K562 (cell line): ENCODE data around the gene NDUFB3. TPM values are rescaled to one million over a fixed set of nuclear protein-coding genes. Genes with fewer than 3 reads are reported as not detected.

ENCODE experiments used
- ARID2 ChIP-seq: fragments of 450-650 bp; IDR thresholded peaks from 2 replicates; pipeline ENCODE4 v1.6.1; 2017; ENCODE audit warnings: antibody characterized with exemption, mild to moderate bottlenecking
- CBX5 ChIP-seq: IDR thresholded peaks from 2 replicates; pipeline ENCODE4 v1.6.1; 2014; ENCODE audit warnings: low read depth, borderline replicate concordance
- GTF2F1 ChIP-seq: IDR thresholded peaks from 2 replicates; pipeline ENCODE4 v1.6.1; 2011; ENCODE audit warnings: low read depth, low read length, improper control_type of control experiment
- KLF10 ChIP-seq: fragments of 250-450 bp; sonication (Bioruptor Pico); IDR thresholded peaks from 2 replicates; pipeline ENCODE4 v1.6.1; 2021; ENCODE audit warnings: matching md5 sums
- KLF6 ChIP-seq: fragments of 250-450 bp; sonication (Bioruptor Pico); IDR thresholded peaks from 2 replicates; pipeline ENCODE4 v1.4.0; 2020; ENCODE audit warnings: mild to moderate bottlenecking, moderate library complexity, borderline replicate concordance
- L3MBTL2 ChIP-seq: fragments of 450-650 bp; IDR thresholded peaks from 2 replicates; pipeline ENCODE4 v1.6.1; 2016; ENCODE audit warnings: mild to moderate bottlenecking, moderate library complexity
- NR2F6 ChIP-seq: fragments of 450-650 bp; formaldehyde crosslinking; IDR thresholded peaks from 2 replicates; pipeline ENCODE4 v1.4.0; 2020; ENCODE audit warnings: mild to moderate bottlenecking
- POLR2B ChIP-seq: fragments of 450-650 bp; IDR thresholded peaks from 2 replicates; pipeline ENCODE4 v1.6.1; 2018; ENCODE audit warnings: low read depth; ENCODE audit not compliant: partially characterized antibody
- YBX1 ChIP-seq: fragments of 450-650 bp; IDR thresholded peaks from 2 replicates; pipeline ENCODE4 v1.7.1; 2016; ENCODE audit warnings: mild to moderate bottlenecking
- ZNF121 ChIP-seq: sonication (generic); formaldehyde crosslinking; conservative IDR thresholded peaks from 2 replicates; pipeline ENCODE4 v1.8.0; 2022; ENCODE audit warnings: missing genetic modification reagents
- ZNF280B ChIP-seq: fragments of 250-450 bp; sonication (Bioruptor Pico); IDR thresholded peaks from 2 replicates; pipeline ENCODE4 v1.5.1; 2021; ENCODE audit warnings: mild to moderate bottlenecking
- ZNF316 ChIP-seq: fragments of 450-650 bp; IDR thresholded peaks from 2 replicates; pipeline ENCODE4 v1.6.1; 2016
- ZNF449 ChIP-seq: fragments of 250-450 bp; sonication (Bioruptor Pico); IDR thresholded peaks from 2 replicates; pipeline ENCODE4 v1.8.0; 2022; ENCODE audit warnings: moderate library complexity, mild to moderate bottlenecking, inconsistent platforms
- ZNF518B ChIP-seq: fragments of 250-450 bp; sonication (Bioruptor Pico); IDR thresholded peaks from 2 replicates; pipeline ENCODE4 v1.5.0; 2021; ENCODE audit warnings: mild to moderate bottlenecking, moderate library complexity
- polyA plus RNA-seq, 8 experiments: library from polyadenylated mRNA; depleted of rRNA in 4 of 8; stranded (reverse) in 5 of 8; unstranded in 3 of 8; fragments of >200 nt; fragmentation: Nextera tagmentation in 2 of 8; fragmentation: Illumina TruSeq in 1 of 8; extraction: Ambion mirVana in 2 of 8; extraction: Trizol in 1 of 8; gene quantifications; 2 replicates each; pipeline versions ENCODE4 v1.2.1 to v1.2.3, GENCODE V29; 2011 to 2014; ENCODE audit warnings: inconsistent platforms in 1 of 8, missing spikeins in 1 of 8
- total RNA-seq, 7 experiments: library from RNA; depleted of rRNA in 6 of 7; stranded (reverse); fragments of >200 nt in 6 of 7; fragmentation: Illumina TruSeq in 2 of 7; extraction: Trizol in 2 of 7; gene quantifications; 2 replicates each; pipeline versions ENCODE4 v1.2.1 to v1.2.3, GENCODE V29; 2011 to 2021; ENCODE audit warnings: low replicate concordance in 1 of 7
- TF ChIP-seq, protein P1 (sequence below): fragments of 450-650 bp; formaldehyde crosslinking; IDR thresholded peaks from 2 replicates; pipeline ENCODE4 v1.4.0; 2022; ENCODE audit warnings: missing genetic modification characterization
- TF ChIP-seq, protein P2 (sequence below): fragments of 250-450 bp; sonication (Bioruptor Pico); IDR thresholded peaks from 2 replicates; pipeline ENCODE4 v1.9.0; 2021; ENCODE audit warnings: mild to moderate bottlenecking
- TF ChIP-seq, protein P3 (sequence below): sonication (generic); formaldehyde crosslinking; IDR thresholded peaks from 2 replicates; pipeline ENCODE4 v1.8.1; 2023; ENCODE audit warnings: mild to moderate bottlenecking, missing genetic modification reagents

NDUFB3 gene
- total and polyA plus RNA-seq, 9 of the 15 experiments (the other 6 are each of a cell fraction or from before 2014, with no cell fraction given), result 126 to 786 (median 156) TPM

DNA sequence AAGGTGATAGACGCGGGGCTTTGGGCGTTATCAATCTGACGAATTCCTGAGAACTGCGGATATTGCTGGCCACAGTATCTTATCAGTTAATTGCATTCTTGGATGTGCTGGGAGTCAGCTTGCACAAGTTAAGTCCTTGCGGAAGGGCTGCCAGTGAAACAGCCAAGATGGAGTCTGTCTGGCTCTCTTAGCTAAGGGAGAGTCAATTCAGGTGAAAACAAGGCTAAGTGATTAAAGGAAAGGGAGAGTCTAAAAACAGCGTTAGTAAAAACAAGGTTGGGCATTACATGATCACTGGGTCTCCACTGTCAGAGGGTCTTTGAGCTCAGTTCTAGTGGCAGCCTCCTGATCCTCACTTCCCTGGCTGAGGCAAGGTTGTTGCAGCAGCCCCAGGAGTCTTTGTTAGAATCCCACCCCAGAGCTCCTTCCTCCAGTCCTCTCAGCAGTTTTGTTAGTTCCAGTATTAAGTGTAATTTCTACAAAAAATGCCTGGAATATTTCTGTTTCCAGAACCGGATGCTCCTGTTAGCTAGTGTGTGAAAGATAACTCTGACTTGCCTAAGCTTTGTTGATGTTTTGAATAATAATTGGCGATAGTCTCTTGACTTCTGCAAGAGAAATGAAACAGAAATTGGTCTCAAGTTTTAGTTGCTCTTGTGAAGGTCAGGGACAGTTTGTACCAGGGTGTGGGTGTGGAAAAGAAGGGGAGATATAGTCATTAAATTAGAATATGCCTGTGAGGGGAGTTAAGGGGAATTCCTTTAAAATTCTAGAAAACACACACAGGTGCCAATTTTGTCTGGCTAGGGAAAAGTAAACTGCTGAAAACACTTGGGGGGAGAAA, 54.7 kb downstream of the NDUFB3 start (continued):
- TF ChIP-seq ZNF449 (CRISPR knock-in tag) (peak; percentile 98), ZNF121 (CRISPR knock-in tag) (no peak), KLF10 (CRISPR knock-in tag) (peak; percentile 86; the same call in 1 of the 2 replicates), ZNF518B (CRISPR knock-in tag) (peak; percentile 72; the same call in 1 of the 2 replicates), ARID2 (no peak), L3MBTL2 (no peak), NR2F6 (CRISPR knock-in tag) (peak; percentile 92), YBX1 (no peak), CBX5 (no peak), ZNF316 (no peak), KLF6 (CRISPR knock-in tag) (peak; percentile 99), GTF2F1 (no peak), ZNF280B (CRISPR knock-in tag) (peak; percentile 95), POLR2B (no peak)
- TF ChIP-seq, protein P1, sequence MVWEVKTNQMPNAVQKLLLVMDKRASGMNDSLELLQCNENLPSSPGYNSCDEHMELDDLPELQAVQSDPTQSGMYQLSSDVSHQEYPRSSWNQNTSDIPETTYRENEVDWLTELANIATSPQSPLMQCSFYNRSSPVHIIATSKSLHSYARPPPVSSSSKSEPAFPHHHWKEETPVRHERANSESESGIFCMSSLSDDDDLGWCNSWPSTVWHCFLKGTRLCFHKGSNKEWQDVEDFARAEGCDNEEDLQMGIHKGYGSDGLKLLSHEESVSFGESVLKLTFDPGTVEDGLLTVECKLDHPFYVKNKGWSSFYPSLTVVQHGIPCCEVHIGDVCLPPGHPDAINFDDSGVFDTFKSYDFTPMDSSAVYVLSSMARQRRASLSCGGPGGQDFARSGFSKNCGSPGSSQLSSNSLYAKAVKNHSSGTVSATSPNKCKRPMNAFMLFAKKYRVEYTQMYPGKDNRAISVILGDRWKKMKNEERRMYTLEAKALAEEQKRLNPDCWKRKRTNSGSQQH (CRISPR knock-in tag), result peak; percentile 99
- TF ChIP-seq, protein P2, sequence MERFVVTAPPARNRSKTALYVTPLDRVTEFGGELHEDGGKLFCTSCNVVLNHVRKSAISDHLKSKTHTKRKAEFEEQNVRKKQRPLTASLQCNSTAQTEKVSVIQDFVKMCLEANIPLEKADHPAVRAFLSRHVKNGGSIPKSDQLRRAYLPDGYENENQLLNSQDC (CRISPR knock-in tag), result no peak
- TF ChIP-seq, protein P3, sequence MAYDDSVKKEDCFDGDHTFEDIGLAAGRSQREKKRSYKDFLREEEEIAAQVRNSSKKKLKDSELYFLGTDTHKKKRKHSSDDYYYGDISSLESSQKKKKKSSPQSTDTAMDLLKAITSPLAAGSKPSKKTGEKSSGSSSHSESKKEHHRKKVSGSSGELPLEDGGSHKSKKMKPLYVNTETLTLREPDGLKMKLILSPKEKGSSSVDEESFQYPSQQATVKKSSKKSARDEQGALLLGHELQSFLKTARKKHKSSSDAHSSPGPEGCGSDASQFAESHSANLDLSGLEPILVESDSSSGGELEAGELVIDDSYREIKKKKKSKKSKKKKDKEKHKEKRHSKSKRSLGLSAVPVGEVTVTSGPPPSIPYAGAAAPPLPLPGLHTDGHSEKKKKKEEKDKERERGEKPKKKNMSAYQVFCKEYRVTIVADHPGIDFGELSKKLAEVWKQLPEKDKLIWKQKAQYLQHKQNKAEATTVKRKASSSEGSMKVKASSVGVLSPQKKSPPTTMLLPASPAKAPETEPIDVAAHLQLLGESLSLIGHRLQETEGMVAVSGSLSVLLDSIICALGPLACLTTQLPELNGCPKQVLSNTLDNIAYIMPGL (CRISPR knock-in tag), result no peak
